Coronary artery (tissue), 2 donors: ENCODE measurements around the gene PRKN.
"Not testable (repeated sequence)": the region's sequence is repeated elsewhere in the genome, so short reads cannot be mapped to it uniquely, and the experiment has no call there.

Experiments used
- DNase-seq: peaks from one replicate; pipeline ENCODE4 v3.0.0-alpha.2; 2017; ENCODE audit warnings: low spot score
- H3K27ac ChIP-seq, 2 donors: fragments of 200-600 bp; sonication (generic); one replicate each; pipeline ENCODE4 v1.5.1; 2016 to 2019
- H3K4me3 ChIP-seq: fragments of 200-600 bp; sonication (generic); 2 replicates; pipeline ENCODE4 v1.5.1; 2016; ENCODE audit warnings: mild to moderate bottlenecking, moderate library complexity
- CTCF ChIP-seq: fragments of 200-600 bp; sonication (generic); IDR thresholded peaks from one replicate; pipeline ENCODE4 v1.5.1; 2019; ENCODE audit warnings: antibody characterized with exemption

PRKN gene

DNA sequence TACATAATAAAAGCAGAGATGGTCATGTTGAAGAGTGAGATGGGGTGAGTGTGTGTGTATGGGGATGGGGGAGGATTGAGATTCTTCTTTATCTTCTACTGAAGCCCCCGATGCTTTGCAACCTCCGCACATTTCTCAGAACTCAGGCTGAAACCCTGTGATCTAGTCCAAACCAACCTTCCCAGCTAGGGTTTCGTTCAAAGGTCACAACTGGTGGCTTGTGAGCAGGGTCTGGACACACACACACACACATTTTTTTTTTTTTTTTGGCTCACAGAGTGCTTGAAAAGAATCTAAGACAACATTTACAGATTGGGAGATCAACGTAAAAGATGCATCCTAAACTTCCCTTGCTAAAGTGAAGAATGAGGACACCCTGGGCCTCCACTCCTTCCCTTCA lies 1228.7 kb downstream of the PRKN start:
- no peak overlapping the region for H3K4me3 ChIP-seq
- DNase-seq: no peak
- H3K27ac ChIP-seq: no peak overlapping the region
- no peak for TF ChIP-seq CTCF

DNA sequence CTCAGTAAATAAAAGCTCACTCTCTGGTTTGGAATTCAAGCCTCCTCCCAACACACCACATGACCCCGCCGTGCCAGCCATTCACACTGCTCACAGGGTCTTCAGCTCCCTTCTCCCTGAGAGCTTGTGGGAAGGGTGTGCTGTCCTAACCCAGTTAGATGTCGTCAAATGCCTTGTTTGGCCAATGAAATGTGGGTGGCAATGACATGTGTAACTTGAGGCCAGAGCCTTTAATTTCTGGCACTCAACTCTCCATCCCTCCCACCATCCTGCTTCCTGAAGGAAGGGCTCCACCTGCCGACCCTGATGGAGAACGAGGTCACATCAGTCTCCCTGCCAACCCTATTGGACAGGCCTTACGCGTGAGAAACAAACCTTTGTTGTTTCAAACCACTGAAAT lies 1229.2 kb downstream of the PRKN start:
- no peak for TF ChIP-seq CTCF

DNA sequence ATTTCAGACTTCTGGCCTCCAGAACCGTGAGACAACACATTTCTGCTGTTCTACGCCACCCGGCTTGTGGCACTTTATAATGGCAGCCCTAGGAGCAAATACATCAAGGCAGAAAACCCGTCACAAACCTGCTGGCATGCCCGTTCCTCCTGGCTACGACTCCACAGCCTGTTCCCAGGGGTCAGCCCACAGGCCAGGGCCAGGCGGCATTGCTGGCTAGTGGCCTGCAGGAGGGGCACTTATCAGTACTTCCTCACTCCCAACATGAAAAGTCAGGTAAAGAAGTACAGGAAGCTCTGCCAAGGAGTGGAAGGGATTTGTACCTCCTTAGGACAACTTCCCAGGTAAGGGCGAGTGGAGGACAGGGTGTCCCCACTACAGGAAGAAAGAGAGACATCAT lies 1230.6 kb downstream of the PRKN start:
- DNase-seq: no peak
- no peak for TF ChIP-seq CTCF
- H3K27ac ChIP-seq: no peak overlapping the region
- H3K4me3 ChIP-seq: no peak overlapping the region

More for the DNA sequence above, 1229.2 kb downstream of the PRKN start:
- no peak overlapping the region for H3K27ac ChIP-seq
- DNase-seq: no peak
- no peak overlapping the region for H3K4me3 ChIP-seq

DNA sequence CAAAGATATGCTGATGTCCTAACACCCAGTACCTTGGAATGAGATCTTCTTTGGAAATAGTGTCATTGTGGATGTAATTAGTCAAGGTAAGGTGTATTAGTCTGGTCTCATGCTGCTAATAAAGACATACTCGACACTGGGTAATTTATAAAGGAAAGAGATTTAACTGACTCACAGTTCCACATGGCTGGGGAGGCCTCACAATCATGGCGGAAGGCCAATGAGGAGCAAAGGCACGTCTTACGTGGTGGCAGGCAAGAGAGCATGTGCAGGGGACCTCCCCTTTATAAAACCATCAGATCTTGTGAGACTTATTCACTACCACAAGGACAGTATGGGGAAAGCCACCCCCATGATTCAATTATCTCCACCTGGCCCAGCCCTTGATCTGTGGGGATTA lies 1231.3 kb downstream of the PRKN start:
- DNase-seq, H3K27ac ChIP-seq, H3K4me3 ChIP-seq: not testable (repeated sequence)

DNA sequence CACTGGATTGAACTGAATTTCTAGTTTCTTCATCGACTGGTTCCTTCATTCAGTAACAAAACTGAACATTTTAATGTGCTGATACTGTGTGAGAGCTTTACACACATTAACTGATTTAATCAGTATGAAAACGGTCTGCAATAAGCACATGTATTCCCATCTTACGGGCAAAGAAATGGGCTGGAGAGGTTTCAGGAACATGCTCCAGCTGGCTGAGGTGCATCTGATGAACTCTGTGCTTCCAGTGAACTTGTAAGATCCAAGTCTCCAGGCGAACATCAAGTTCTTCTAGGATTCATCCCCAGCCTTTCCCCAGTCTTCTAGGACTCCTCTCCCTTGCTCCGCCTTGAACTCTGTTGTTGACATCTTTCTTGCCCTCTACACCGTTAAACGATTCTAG lies 1233.0 kb downstream of the PRKN start:
- no peak overlapping the region for H3K27ac ChIP-seq
- H3K4me3 ChIP-seq: no peak overlapping the region
- no peak for DNase-seq
- TF ChIP-seq CTCF: no peak

DNA sequence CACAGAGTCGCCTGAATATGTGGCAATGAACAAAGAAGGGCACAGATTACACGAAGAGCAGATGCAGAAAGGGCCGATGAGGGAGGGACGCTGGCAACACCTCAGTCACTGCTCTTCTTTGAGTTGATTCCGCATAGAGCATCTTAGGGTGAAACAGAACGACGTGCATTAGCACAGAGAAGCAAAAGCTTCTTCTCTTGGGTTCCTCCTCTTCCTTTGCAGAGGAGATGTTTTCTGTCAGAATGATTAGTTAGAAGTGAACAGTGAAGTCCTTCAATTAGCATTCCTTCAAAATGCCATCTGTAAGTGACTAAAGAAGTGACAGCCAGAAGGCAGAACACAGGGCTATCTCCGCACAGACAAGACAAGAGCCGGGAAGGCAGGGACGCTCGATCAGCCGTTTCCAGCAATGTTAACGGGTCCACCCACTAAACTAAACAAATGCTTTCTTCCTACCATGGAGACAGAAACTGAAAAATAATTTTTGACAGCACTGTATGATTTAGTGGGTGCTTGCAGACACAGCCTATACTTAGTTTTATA lies 1233.9 kb downstream of the PRKN start:
- TF ChIP-seq CTCF: no peak
- Histone ChIP-seq H3K4me3 (no peak overlapping the region), H3K27ac (no peak overlapping the region)
- no peak for DNase-seq

DNA sequence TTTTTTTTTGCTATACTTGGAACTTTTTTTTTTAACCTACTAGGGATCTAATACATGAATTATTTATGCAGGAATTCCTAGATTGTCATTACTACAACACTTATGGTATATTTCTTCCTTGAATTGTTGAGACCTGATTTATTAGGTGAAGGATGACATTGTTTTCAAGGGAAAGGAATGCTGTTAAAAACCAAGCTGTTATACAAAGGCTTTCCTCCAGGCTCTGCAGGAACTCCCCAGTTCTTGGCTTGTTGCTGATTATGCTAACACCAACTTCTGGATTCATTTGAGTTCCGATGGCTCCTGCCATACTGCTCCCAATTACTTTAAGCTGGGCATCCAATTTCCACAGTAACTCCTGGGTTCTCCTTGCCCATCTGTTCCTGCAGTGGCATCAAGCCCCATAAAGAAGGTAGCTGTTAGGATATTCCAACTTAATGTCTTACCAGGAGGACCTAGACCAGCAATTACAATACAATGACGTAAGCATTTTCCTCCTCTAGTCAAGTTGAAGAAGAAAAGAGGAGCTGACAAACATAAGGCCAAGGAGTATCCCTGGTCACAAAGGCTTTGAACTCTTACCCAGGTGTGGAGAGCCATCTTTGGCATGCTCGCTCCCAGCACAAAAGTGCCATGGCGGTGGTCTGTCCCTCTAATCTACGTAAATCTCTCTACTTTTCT lies 1237.8 kb downstream of the PRKN start:
- Histone ChIP-seq H3K27ac (no peak overlapping the region), H3K4me3 (no peak overlapping the region)
- no peak for DNase-seq
- TF ChIP-seq CTCF: no peak
